Endothelial cell (in vitro differentiated cells): ENCODE results near the gene TENM3. TPM values are rescaled to one million over a fixed set of nuclear protein-coding genes. Genes with fewer than 3 reads are reported as not detected.

Source experiments
- DNase-seq: peaks from one replicate; pipeline ENCODE4 v3.0.0; 2021; ENCODE audit warnings: low spot score
- H3K27ac Mint-ChIP-seq: one replicate; pipeline ENCODE4 v1.8.0; 2021; ENCODE audit warnings: mixed read lengths, inconsistent platforms; ENCODE audit not compliant: unreplicated experiment
- H3K27me3 Mint-ChIP-seq: one replicate; pipeline ENCODE4 v1.8.0; 2021; ENCODE audit warnings: mild to moderate bottlenecking, moderate library complexity, mixed read lengths, inconsistent platforms; ENCODE audit not compliant: unreplicated experiment
- H3K36me3 Mint-ChIP-seq: one replicate; pipeline ENCODE4 v1.8.0; 2021; ENCODE audit warnings: mild to moderate bottlenecking, low read depth, mixed read lengths, inconsistent platforms; ENCODE audit not compliant: unreplicated experiment
- H3K4me1 Mint-ChIP-seq: one replicate; pipeline ENCODE4 v1.8.0; 2021; ENCODE audit warnings: mild to moderate bottlenecking, mixed read lengths, inconsistent platforms; ENCODE audit not compliant: unreplicated experiment
- H3K4me3 Mint-ChIP-seq: one replicate; pipeline ENCODE4 v1.8.0; 2021; ENCODE audit warnings: mild to moderate bottlenecking, mixed read lengths, inconsistent platforms; ENCODE audit not compliant: unreplicated experiment
- H3K9me3 Mint-ChIP-seq: one replicate; pipeline ENCODE4 v1.8.0; 2021; ENCODE audit warnings: mixed read lengths, inconsistent platforms; ENCODE audit not compliant: unreplicated experiment
- total RNA-seq: library from RNA; stranded (reverse); fragmentation: NEBNext Ultra II Directional; extraction: Animal tissue kit (Norgen Biotek cat#: 25700); gene quantifications from one replicate; pipeline ENCODE4 v1.2.1, GENCODE V29; 2021; ENCODE audit not compliant: unreplicated experiment
- TF ChIP-seq, protein P1 (sequence below): fragments of 200-600 bp; sonication (generic); IDR thresholded peaks from one replicate; pipeline ENCODE4 v1.5.0; 2021; ENCODE audit warnings: antibody characterized with exemption; ENCODE audit not compliant: unreplicated experiment

The TENM3 gene
- total RNA-seq, 1 donor from 2014 or later: 29.7 TPM

DNA sequence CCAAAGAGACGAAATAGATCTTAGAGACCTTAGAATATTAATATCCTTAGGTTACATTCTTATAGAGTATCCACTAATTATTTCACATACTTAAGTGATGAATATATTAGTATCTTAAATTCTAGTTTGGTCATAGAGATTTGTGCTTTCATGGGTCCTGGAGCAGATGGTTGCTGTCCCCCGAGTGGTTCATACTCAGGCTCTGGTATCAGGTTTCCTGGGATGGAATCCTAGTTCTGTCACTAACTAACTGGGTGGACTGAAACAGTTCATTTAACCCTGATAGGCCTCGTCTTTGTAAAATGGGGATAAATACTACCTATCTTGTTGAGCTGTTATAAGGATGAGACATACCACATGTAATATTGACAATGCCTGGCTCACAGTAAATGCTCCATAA, 264.6 kb downstream of the TENM3 start:
- Mint-ChIP-seq H3K9me3 (no peaks in the 10 kb centered on the region), H3K36me3 (no peaks in the 10 kb centered on the region), H3K27ac (no peak overlapping the region), H3K27me3 (no peaks in the 10 kb centered on the region), H3K4me3 (no peak overlapping the region), H3K4me1 (no peaks in the 10 kb centered on the region)
- TF ChIP-seq, protein P1, sequence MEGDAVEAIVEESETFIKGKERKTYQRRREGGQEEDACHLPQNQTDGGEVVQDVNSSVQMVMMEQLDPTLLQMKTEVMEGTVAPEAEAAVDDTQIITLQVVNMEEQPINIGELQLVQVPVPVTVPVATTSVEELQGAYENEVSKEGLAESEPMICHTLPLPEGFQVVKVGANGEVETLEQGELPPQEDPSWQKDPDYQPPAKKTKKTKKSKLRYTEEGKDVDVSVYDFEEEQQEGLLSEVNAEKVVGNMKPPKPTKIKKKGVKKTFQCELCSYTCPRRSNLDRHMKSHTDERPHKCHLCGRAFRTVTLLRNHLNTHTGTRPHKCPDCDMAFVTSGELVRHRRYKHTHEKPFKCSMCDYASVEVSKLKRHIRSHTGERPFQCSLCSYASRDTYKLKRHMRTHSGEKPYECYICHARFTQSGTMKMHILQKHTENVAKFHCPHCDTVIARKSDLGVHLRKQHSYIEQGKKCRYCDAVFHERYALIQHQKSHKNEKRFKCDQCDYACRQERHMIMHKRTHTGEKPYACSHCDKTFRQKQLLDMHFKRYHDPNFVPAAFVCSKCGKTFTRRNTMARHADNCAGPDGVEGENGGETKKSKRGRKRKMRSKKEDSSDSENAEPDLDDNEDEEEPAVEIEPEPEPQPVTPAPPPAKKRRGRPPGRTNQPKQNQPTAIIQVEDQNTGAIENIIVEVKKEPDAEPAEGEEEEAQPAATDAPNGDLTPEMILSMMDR: no peak
- no peak for DNase-seq

DNA sequence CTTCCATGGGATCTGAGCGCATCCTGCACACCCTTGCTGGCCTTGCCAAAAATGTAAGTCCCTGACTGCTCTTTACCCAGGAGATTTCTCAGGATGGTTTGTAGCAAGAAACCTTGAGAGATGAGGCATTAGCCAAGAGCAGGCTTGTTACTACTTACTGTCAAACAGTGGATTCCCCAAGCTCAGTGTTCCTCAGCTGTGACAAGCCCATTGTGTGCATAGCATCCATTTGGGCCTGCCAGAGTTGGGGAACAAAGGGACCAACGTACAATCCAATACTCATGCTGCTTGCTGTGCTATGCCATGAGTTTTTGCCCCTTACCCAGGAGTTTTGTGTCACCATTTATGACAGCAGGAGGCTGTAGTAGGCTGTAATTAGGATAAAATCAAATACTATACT, 267.6 kb downstream of the TENM3 start:
- DNase-seq: no peak
- H3K27ac Mint-ChIP-seq: no peak overlapping the region
- H3K9me3 Mint-ChIP-seq: no peaks in the 10 kb centered on the region
- TF ChIP-seq, protein P1: no peak
- H3K27me3 Mint-ChIP-seq: no peaks in the 10 kb centered on the region
- H3K36me3 Mint-ChIP-seq: no peaks in the 10 kb centered on the region
- no peak overlapping the region for H3K4me3 Mint-ChIP-seq
- no peaks in the 10 kb centered on the region for H3K4me1 Mint-ChIP-seq

DNA sequence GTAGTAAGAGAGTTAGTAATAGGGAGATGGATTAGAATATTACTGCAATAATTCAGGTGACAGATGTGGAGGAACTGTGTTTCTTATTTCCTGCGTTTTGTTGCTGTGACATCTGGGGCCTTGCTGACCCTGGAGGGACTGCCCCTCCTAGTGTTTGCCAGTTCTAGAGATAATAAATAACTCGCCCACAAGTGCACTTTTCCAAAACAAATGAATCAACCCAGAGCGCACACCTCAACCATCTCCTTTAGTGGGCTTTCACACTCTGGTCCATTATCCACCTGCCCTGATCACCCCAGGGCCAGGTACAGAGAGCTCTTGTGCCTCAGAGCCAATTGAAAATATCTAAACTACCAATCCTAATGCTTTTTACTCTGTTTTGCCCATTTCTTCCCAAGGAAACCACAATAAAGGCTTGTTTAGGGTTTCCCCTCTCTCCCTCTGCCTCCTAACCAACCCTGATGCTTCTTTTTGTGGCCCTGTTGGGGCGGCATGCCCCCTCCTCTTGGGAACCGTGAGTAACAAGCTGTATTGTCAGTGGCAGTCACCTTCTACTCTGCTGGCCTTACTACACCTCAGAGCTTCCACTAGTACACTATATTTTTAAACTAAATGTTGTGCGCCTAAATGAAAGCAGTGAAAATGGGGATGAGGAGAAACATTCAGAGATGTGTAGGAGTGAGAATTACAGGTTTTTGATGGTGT, 270.5 kb downstream of the TENM3 start:
- TF ChIP-seq, protein P1: no peak
- no peaks in the 10 kb centered on the region for H3K4me1 Mint-ChIP-seq

DNA sequence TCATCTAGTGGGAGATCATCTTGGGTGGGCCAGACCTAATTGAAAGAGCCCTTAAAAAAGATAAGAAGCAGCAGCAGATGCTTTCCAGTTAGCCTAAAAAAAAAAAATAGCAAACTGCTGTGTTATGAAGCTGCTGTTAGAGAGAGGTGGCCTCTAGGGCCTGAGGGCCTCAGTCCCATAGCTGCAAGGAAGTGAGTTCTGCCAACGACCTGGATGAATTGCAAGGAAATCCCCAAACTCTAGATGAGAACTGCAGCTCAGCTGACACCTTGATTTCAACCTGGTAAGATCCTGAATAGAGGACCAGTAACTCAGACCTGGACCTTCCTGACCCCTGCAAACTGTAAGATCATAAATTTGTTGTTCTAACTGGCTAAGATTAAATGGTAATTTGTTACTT, 275.2 kb downstream of the TENM3 start:
- no peaks in the 10 kb centered on the region for H3K4me1 Mint-ChIP-seq
- TF ChIP-seq, protein P1: no peak
- H3K27me3 Mint-ChIP-seq: no peaks in the 10 kb centered on the region
- H3K4me3 Mint-ChIP-seq: no peak overlapping the region
- DNase-seq: no peak
- H3K9me3 Mint-ChIP-seq: no peaks in the 10 kb centered on the region
- H3K36me3 Mint-ChIP-seq: no peaks in the 10 kb centered on the region
- no peak overlapping the region for H3K27ac Mint-ChIP-seq

More for the DNA sequence above, 270.5 kb downstream of the TENM3 start:
- H3K9me3 Mint-ChIP-seq: no peaks in the 10 kb centered on the region
- no peak overlapping the region for H3K27ac Mint-ChIP-seq
- no peaks in the 10 kb centered on the region for H3K27me3 Mint-ChIP-seq
- DNase-seq: no peak
- no peak overlapping the region for H3K4me3 Mint-ChIP-seq
- H3K36me3 Mint-ChIP-seq: no peaks in the 10 kb centered on the region

DNA sequence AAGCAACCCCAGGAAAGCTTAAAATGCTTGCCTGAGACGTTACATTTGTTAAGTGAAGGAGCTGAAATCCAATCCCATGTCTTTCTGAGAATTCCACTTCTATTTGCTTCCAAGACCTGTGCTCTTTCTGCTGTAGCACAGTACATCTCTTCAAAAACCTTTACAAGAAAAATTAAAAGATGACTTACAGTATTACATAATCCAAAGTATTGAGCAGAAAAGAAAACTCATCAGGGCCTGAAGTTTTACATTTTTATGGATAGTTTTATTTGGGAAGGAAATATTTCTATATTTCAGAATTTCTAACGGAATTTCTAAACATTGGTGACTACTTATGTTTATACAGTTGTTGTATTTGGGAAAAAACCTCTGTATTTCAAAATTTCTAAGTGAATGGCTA, 276.3 kb downstream of the TENM3 start:
- Mint-ChIP-seq H3K36me3 (no peaks in the 10 kb centered on the region), H3K9me3 (no peaks in the 10 kb centered on the region), H3K4me3 (no peak overlapping the region), H3K27ac (no peak overlapping the region), H3K27me3 (no peaks in the 10 kb centered on the region), H3K4me1 (no peaks in the 10 kb centered on the region)
- TF ChIP-seq, protein P1: no peak
- no peak for DNase-seq
